Measurements from ENCODE around the gene DDHD1. TPM values are rescaled to one million over a fixed set of nuclear protein-coding genes. Genes with fewer than 3 reads are reported as not detected.
"Not testable (repeated sequence)": the region's sequence is repeated elsewhere in the genome, so short reads cannot be mapped to it uniquely, and the experiment has no call there.

The DDHD1 gene
- total RNA-seq, 1 donor from 2014 or later, result 6.7 TPM

GRCh38 chr14:53093206-53093605 is 59.9 kb downstream of the DDHD1 start:
- Histone ChIP-seq H3K4me3 (no peak overlapping the region), H3K27ac (replicated peaks) (no peak overlapping the region), H3K9me3 (replicated peaks) (peaks cover 8% of the 10 kb centered on the region), H3K36me3 (peaks cover 20% of the 10 kb centered on the region), H3K27me3 (ENCODE audit: low read depth) (no peaks in the 10 kb centered on the region), H3K4me1 (no peaks in the 10 kb centered on the region)
- TF ChIP-seq, protein P1, sequence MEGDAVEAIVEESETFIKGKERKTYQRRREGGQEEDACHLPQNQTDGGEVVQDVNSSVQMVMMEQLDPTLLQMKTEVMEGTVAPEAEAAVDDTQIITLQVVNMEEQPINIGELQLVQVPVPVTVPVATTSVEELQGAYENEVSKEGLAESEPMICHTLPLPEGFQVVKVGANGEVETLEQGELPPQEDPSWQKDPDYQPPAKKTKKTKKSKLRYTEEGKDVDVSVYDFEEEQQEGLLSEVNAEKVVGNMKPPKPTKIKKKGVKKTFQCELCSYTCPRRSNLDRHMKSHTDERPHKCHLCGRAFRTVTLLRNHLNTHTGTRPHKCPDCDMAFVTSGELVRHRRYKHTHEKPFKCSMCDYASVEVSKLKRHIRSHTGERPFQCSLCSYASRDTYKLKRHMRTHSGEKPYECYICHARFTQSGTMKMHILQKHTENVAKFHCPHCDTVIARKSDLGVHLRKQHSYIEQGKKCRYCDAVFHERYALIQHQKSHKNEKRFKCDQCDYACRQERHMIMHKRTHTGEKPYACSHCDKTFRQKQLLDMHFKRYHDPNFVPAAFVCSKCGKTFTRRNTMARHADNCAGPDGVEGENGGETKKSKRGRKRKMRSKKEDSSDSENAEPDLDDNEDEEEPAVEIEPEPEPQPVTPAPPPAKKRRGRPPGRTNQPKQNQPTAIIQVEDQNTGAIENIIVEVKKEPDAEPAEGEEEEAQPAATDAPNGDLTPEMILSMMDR (IDR thresholded peaks at IDR 0.05; ENCODE audit: borderline replicate concordance), result no peak
- no peak for DNase-seq
- intact Hi-C loops (cut with micrococcal nuclease), result no loop called here

GRCh38 chr14:53090853-53091252 is 62.3 kb downstream of the DDHD1 start:
- DNase-seq, result no peak
- intact Hi-C loops (cut with micrococcal nuclease), result no loop called here
- peaks cover 20% of the 10 kb centered on the region for H3K36me3 ChIP-seq
- H3K27me3 ChIP-seq (ENCODE audit: low read depth), result no peaks in the 10 kb centered on the region
- H3K9me3 ChIP-seq (replicated peaks), result peaks cover 8% of the 10 kb centered on the region
- H3K4me3 ChIP-seq, result no peak overlapping the region
- TF ChIP-seq, protein P1 (IDR thresholded peaks at IDR 0.05; ENCODE audit: borderline replicate concordance), result no peak
- H3K27ac ChIP-seq (replicated peaks), result no peak overlapping the region
- no peaks in the 10 kb centered on the region for H3K4me1 ChIP-seq

GRCh38 chr14:53084954-53085353 is 68.2 kb downstream of the DDHD1 start:
- H3K36me3 ChIP-seq, result peaks cover 18% of the 10 kb centered on the region
- intact Hi-C loops (cut with micrococcal nuclease), result not testable (repeated sequence)

GRCh38 chr14:53064475-53064874 is 88.6 kb downstream of the DDHD1 start:
- no peak overlapping the region for H3K27ac ChIP-seq (replicated peaks)
- no peaks in the 10 kb centered on the region for H3K27me3 ChIP-seq (ENCODE audit: low read depth)
- H3K4me3 ChIP-seq, result no peak overlapping the region
- H3K36me3 ChIP-seq, result peaks cover 5% of the 10 kb centered on the region
- no peak for DNase-seq
- H3K4me1 ChIP-seq, result no peaks in the 10 kb centered on the region
- TF ChIP-seq, protein P1 (IDR thresholded peaks at IDR 0.05; ENCODE audit: borderline replicate concordance), result no peak
- intact Hi-C loops (cut with micrococcal nuclease), result no loop called here
- no peaks in the 10 kb centered on the region for H3K9me3 ChIP-seq (replicated peaks)

More at GRCh38 chr14:53084954-53085353, 68.2 kb downstream of the DDHD1 start:
- not testable (repeated sequence) for H3K27ac ChIP-seq (replicated peaks); H3K27me3 ChIP-seq (ENCODE audit: low read depth); H3K4me3 ChIP-seq; H3K9me3 ChIP-seq (replicated peaks); DNase-seq; H3K4me1 ChIP-seq

DNA sequence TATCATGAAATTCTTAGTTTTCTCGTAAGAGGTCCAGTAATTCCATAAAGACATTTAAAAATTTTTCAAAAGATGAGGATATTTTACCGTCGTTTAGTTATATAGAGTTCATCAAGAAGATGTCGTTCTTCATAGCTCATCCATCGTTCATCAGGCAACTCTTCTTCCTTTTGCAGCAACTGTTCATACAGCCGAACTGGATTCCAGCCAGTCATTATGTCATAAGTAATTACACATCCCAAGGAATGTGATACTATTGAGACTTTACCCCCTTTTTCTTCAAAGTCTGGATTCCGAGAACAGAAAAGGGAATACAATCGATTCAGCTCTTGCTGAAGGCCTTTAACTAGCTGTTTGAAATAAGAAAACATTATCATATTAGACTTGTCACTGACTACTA is 90.3 kb downstream of the DDHD1 start:
- intact Hi-C loops (cut with micrococcal nuclease), result no loop called here
- Histone ChIP-seq H3K9me3 (replicated peaks) (no peaks in the 10 kb centered on the region), H3K27me3 (ENCODE audit: low read depth) (no peaks in the 10 kb centered on the region), H3K4me3 (no peak overlapping the region), H3K4me1 (no peaks in the 10 kb centered on the region), H3K27ac (replicated peaks) (no peak overlapping the region), H3K36me3 (no peaks in the 10 kb centered on the region)
- TF ChIP-seq, protein P1 (IDR thresholded peaks at IDR 0.05; ENCODE audit: borderline replicate concordance), result no peak
- no peak for DNase-seq

GRCh38 chr14:53060046-53060445 is 93.1 kb downstream of the DDHD1 start:
- Histone ChIP-seq H3K27ac (replicated peaks) (no peak overlapping the region), H3K4me3 (no peak overlapping the region), H3K27me3 (ENCODE audit: low read depth) (no peaks in the 10 kb centered on the region), H3K36me3 (no peaks in the 10 kb centered on the region), H3K9me3 (replicated peaks) (no peaks in the 10 kb centered on the region), H3K4me1 (no peaks in the 10 kb centered on the region)
- intact Hi-C loops (cut with micrococcal nuclease), result no loop called here
- TF ChIP-seq, protein P1 (IDR thresholded peaks at IDR 0.05; ENCODE audit: borderline replicate concordance), result no peak
- no peak for DNase-seq

All from left ventricle myocardium inferior (tissue), 1 donor.